ENCODE results near the gene C1QTNF5.

DNA sequence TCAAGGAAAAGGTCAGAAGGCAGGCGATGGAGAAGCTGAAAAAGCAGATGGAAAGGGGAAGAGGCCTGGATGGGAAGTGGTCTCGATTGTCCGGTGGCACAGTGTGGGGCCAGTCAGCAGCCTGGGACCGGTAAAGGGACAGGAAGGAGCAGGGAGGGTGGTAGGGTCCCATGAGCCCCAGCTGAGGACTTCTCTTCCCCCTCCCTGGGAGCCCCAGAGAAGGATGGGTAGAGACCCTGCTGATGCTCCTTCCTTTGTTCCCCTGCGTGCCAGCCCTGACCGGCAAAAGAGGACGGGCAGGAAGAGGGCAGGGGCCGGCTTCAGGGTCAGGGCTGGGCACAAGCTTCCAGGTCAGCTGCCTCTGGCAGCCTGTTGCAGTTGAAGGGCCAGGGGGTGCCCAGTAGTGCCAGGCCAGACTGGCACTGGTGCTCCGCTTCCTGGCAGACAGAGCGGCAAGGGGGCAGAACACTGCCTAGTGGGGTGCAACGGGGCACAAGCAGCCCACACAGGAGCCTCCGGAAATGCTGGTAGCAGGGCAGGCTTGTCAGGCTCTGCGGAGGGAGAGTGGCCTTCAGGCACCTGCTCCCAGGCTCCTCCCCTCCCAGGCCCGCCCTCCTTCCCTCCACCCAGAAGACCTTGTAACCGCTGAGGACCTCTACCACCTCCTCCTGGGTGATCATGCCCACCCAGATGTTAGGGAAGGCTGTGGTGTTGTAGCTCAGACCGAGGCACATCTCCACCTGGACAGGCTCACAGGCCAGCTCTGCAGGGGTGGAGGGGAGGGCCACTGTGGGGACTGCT is 739 bp upstream of the C1QTNF5 start:
- TF ChIP-seq CTCF (IDR thresholded peaks at IDR 0.05), result no peak
- TF ChIP-seq, protein P1, sequence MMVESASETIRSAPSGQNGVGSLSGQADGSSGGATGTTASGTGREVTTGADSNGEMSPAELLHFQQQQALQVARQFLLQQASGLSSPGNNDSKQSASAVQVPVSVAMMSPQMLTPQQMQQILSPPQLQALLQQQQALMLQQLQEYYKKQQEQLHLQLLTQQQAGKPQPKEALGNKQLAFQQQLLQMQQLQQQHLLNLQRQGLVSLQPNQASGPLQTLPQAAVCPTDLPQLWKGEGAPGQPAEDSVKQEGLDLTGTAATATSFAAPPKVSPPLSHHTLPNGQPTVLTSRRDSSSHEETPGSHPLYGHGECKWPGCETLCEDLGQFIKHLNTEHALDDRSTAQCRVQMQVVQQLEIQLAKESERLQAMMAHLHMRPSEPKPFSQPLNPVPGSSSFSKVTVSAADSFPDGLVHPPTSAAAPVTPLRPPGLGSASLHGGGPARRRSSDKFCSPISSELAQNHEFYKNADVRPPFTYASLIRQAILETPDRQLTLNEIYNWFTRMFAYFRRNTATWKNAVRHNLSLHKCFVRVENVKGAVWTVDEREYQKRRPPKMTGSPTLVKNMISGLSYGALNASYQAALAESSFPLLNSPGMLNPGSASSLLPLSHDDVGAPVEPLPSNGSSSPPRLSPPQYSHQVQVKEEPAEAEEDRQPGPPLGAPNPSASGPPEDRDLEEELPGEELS (CRISPR knock-in tag; IDR thresholded peaks at IDR 0.05), result no peak
- TF ChIP-seq SP1 (CRISPR knock-in tag; conservative IDR thresholded peaks at IDR 0.05), result no peak
- TF ChIP-seq GTF2I (CRISPR knock-in tag; conservative IDR thresholded peaks at IDR 0.05), result no peak
- TF ChIP-seq TCF7 (CRISPR knock-in tag; IDR thresholded peaks at IDR 0.05; ENCODE audit: low read depth), result no peak
- TF ChIP-seq, protein P2, sequence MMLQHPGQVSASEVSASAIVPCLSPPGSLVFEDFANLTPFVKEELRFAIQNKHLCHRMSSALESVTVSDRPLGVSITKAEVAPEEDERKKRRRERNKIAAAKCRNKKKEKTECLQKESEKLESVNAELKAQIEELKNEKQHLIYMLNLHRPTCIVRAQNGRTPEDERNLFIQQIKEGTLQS (CRISPR knock-in tag; conservative IDR thresholded peaks at IDR 0.05), result no peak
- TF ChIP-seq, protein P3, sequence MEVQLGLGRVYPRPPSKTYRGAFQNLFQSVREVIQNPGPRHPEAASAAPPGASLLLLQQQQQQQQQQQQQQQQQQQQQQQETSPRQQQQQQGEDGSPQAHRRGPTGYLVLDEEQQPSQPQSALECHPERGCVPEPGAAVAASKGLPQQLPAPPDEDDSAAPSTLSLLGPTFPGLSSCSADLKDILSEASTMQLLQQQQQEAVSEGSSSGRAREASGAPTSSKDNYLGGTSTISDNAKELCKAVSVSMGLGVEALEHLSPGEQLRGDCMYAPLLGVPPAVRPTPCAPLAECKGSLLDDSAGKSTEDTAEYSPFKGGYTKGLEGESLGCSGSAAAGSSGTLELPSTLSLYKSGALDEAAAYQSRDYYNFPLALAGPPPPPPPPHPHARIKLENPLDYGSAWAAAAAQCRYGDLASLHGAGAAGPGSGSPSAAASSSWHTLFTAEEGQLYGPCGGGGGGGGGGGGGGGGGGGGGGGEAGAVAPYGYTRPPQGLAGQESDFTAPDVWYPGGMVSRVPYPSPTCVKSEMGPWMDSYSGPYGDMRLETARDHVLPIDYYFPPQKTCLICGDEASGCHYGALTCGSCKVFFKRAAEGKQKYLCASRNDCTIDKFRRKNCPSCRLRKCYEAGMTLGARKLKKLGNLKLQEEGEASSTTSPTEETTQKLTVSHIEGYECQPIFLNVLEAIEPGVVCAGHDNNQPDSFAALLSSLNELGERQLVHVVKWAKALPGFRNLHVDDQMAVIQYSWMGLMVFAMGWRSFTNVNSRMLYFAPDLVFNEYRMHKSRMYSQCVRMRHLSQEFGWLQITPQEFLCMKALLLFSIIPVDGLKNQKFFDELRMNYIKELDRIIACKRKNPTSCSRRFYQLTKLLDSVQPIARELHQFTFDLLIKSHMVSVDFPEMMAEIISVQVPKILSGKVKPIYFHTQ (CRISPR knock-in tag; IDR thresholded peaks at IDR 0.05), result no peak
- no peak for TF ChIP-seq ZNF138 (CRISPR knock-in tag; conservative IDR thresholded peaks at IDR 0.05)

All from WTC11 (cell line).